ENCODE data around the gene ZNF845. TPM values are rescaled to one million over a fixed set of nuclear protein-coding genes. Genes with fewer than 3 reads are reported as not detected.

ZNF845 gene
- total and polyA plus RNA-seq, 2 experiments from 2014 or later, result 5.5 to 22.1 TPM

DNA sequence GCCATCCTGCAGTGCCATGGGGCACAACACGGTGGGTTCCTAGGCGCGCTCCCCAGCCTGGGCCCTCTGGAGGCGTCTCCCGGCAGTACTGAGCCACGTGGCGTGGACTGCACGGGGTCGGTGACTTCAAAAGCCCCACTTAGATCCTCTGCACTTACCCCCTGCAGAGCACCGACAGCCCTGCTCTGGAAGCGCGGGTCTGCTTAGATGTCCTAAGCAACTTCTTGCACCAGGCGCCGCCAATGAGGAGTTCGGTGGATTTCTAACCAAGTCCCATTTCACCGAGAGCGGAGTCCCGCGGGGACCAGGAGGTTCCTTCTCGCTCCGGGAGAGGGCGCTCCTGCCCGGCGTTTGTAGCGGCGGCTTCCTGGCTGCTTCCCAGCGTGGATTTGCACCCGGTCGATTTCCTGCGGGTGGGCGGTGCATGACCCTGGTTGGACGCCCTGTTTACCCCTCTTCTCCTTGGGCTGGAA is 25.2 kb upstream of the ZNF845 start:
- no peak overlapping the region for H3K27ac Mint-ChIP-seq
- Histone ChIP-seq H3K36me3 (ENCODE audit: insufficient read depth) (no peaks in the 10 kb centered on the region), H4K20me1 (replicated peaks; ENCODE audit: insufficient read depth) (no peaks in the 10 kb centered on the region), H3K27ac (ENCODE audit: low read depth) (no peak overlapping the region), H3K4me3 (peak overlapping the region; percentile 55), H3K4me1 (ENCODE audit: insufficient read depth) (no peaks in the 10 kb centered on the region), H3K79me2 (replicated peaks; ENCODE audit: insufficient read depth) (no peaks in the 10 kb centered on the region), H2AFZ (peak overlapping the region; percentile 76), H3K9me2 (ENCODE audit: insufficient read depth) (no peaks in the 10 kb centered on the region), H3K27me3 (ENCODE audit: insufficient read depth) (peaks cover 32% of the 10 kb centered on the region), H3F3A (replicated peaks; ENCODE audit: low read depth) (no peaks in the 10 kb centered on the region), H3K4me2 (peak overlapping the region; percentile 83)
- ATAC-seq (peak; percentile 96), DNase-seq (ENCODE audit: low spot score) (peak; percentile 96)
- TF ChIP-seq, protein P1, sequence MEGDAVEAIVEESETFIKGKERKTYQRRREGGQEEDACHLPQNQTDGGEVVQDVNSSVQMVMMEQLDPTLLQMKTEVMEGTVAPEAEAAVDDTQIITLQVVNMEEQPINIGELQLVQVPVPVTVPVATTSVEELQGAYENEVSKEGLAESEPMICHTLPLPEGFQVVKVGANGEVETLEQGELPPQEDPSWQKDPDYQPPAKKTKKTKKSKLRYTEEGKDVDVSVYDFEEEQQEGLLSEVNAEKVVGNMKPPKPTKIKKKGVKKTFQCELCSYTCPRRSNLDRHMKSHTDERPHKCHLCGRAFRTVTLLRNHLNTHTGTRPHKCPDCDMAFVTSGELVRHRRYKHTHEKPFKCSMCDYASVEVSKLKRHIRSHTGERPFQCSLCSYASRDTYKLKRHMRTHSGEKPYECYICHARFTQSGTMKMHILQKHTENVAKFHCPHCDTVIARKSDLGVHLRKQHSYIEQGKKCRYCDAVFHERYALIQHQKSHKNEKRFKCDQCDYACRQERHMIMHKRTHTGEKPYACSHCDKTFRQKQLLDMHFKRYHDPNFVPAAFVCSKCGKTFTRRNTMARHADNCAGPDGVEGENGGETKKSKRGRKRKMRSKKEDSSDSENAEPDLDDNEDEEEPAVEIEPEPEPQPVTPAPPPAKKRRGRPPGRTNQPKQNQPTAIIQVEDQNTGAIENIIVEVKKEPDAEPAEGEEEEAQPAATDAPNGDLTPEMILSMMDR (conservative IDR thresholded peaks at IDR 0.05; ENCODE audit: low read depth in 2 of 2), result peak; percentile 90 to 92
- TF ChIP-seq EZH2 (IDR thresholded peaks at IDR 0.05; ENCODE audit: low read depth, unreplicated experiment) (no peak), EZH2phosphoT487 (IDR thresholded peaks at IDR 0.05; ENCODE audit: unreplicated experiment) (no peak)
- peaks cover 2% of the 10 kb centered on the region; the same call in 2 of the 3 replicates for H3K4me1 Mint-ChIP-seq
- peak overlapping the region; percentile 58 for H3K4me3 Mint-ChIP-seq
- H3K36me3 Mint-ChIP-seq (ENCODE audit: low read depth), result no peaks in the 10 kb centered on the region; the same call in 2 of the 3 replicates
- H3K27me3 Mint-ChIP-seq (ENCODE audit: insufficient read depth, low read depth, poor library complexity), result peaks cover 5% of the 10 kb centered on the region
- H3K9me3 Mint-ChIP-seq, result peaks cover 5% of the 10 kb centered on the region; the same call in 2 of the 3 replicates

- no peaks in the 10 kb centered on the region for H3K4me1 ChIP-seq (ENCODE audit: insufficient read depth)
- H3K4me2 ChIP-seq, result no peak overlapping the region
- H4K20me1 ChIP-seq (replicated peaks; ENCODE audit: insufficient read depth), result no peaks in the 10 kb centered on the region
- H2AFZ ChIP-seq, result no peak overlapping the region
- DNase-seq (ENCODE audit: low spot score) (no peak), ATAC-seq (no peak)
- peaks cover 26% of the 10 kb centered on the region for H3K27me3 ChIP-seq (ENCODE audit: insufficient read depth)
- H3K27ac Mint-ChIP-seq, result no peak overlapping the region
- no peaks in the 10 kb centered on the region for H3K36me3 ChIP-seq (ENCODE audit: insufficient read depth)
- no peaks in the 10 kb centered on the region for H3K9me2 ChIP-seq (ENCODE audit: insufficient read depth)
- H3F3A ChIP-seq (replicated peaks; ENCODE audit: low read depth), result no peaks in the 10 kb centered on the region
- no peak overlapping the region for H3K4me3 ChIP-seq
- H3K9me3 Mint-ChIP-seq, result peaks cover 5% of the 10 kb centered on the region; the same call in 2 of the 3 replicates
- H3K27me3 Mint-ChIP-seq (ENCODE audit: insufficient read depth, low read depth, poor library complexity), result peaks cover 3% of the 10 kb centered on the region
- no peaks in the 10 kb centered on the region for H3K79me2 ChIP-seq (replicated peaks; ENCODE audit: insufficient read depth)
- H3K36me3 Mint-ChIP-seq (ENCODE audit: low read depth), result no peaks in the 10 kb centered on the region; the same call in 2 of the 3 replicates
- no peak overlapping the region for H3K4me3 Mint-ChIP-seq
- peaks cover 2% of the 10 kb centered on the region; the same call in 2 of the 3 replicates for H3K4me1 Mint-ChIP-seq
- H3K27ac ChIP-seq (ENCODE audit: low read depth), result no peak overlapping the region
- TF ChIP-seq ZNF114 (CRISPR knock-in tag; IDR thresholded peaks at IDR 0.05), result no peak
- no peak for TF ChIP-seq STAT1 (IDR thresholded peaks at IDR 0.05; ENCODE audit: unreplicated experiment)
- no peak for TF ChIP-seq EZH2phosphoT487 (IDR thresholded peaks at IDR 0.05; ENCODE audit: unreplicated experiment)
- no peak for TF ChIP-seq CREB1 (CRISPR knock-in tag; IDR thresholded peaks at IDR 0.05; ENCODE audit: low read depth)
- TF ChIP-seq, protein P2, sequence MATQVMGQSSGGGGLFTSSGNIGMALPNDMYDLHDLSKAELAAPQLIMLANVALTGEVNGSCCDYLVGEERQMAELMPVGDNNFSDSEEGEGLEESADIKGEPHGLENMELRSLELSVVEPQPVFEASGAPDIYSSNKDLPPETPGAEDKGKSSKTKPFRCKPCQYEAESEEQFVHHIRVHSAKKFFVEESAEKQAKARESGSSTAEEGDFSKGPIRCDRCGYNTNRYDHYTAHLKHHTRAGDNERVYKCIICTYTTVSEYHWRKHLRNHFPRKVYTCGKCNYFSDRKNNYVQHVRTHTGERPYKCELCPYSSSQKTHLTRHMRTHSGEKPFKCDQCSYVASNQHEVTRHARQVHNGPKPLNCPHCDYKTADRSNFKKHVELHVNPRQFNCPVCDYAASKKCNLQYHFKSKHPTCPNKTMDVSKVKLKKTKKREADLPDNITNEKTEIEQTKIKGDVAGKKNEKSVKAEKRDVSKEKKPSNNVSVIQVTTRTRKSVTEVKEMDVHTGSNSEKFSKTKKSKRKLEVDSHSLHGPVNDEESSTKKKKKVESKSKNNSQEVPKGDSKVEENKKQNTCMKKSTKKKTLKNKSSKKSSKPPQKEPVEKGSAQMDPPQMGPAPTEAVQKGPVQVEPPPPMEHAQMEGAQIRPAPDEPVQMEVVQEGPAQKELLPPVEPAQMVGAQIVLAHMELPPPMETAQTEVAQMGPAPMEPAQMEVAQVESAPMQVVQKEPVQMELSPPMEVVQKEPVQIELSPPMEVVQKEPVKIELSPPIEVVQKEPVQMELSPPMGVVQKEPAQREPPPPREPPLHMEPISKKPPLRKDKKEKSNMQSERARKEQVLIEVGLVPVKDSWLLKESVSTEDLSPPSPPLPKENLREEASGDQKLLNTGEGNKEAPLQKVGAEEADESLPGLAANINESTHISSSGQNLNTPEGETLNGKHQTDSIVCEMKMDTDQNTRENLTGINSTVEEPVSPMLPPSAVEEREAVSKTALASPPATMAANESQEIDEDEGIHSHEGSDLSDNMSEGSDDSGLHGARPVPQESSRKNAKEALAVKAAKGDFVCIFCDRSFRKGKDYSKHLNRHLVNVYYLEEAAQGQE (IDR thresholded peaks at IDR 0.05; ENCODE audit: unreplicated experiment), result no peak
- TF ChIP-seq, protein P3, sequence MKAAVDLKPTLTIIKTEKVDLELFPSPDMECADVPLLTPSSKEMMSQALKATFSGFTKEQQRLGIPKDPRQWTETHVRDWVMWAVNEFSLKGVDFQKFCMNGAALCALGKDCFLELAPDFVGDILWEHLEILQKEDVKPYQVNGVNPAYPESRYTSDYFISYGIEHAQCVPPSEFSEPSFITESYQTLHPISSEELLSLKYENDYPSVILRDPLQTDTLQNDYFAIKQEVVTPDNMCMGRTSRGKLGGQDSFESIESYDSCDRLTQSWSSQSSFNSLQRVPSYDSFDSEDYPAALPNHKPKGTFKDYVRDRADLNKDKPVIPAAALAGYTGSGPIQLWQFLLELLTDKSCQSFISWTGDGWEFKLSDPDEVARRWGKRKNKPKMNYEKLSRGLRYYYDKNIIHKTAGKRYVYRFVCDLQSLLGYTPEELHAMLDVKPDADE (IDR thresholded peaks at IDR 0.05), result no peak
Measured at GRCh38 chr19:53311044-53311443, 22.5 kb upstream of the ZNF845 start.

Measured in GM23338 (cell line).